ENCODE measurements around the gene ALPK3. TPM values are rescaled to one million over a fixed set of nuclear protein-coding genes. Genes with fewer than 3 reads are reported as not detected.

Gene ALPK3
- total RNA-seq, 1 donor from 2014 or later = 2.5 TPM

- intact Hi-C loops (cut with DNase I) = no loop called here
- H3K27ac ChIP-seq = no peak overlapping the region
- H3K4me1 ChIP-seq = peaks cover 8% of the 10 kb centered on the region
- no peak overlapping the region for H3K4me3 ChIP-seq
- no peaks in the 10 kb centered on the region for H3K27me3 ChIP-seq
- no peaks in the 10 kb centered on the region for H3K9me3 ChIP-seq
- no peak for DNase-seq (ENCODE audit: extremely low spot score in 2 of 2)
- TF ChIP-seq, protein P1, sequence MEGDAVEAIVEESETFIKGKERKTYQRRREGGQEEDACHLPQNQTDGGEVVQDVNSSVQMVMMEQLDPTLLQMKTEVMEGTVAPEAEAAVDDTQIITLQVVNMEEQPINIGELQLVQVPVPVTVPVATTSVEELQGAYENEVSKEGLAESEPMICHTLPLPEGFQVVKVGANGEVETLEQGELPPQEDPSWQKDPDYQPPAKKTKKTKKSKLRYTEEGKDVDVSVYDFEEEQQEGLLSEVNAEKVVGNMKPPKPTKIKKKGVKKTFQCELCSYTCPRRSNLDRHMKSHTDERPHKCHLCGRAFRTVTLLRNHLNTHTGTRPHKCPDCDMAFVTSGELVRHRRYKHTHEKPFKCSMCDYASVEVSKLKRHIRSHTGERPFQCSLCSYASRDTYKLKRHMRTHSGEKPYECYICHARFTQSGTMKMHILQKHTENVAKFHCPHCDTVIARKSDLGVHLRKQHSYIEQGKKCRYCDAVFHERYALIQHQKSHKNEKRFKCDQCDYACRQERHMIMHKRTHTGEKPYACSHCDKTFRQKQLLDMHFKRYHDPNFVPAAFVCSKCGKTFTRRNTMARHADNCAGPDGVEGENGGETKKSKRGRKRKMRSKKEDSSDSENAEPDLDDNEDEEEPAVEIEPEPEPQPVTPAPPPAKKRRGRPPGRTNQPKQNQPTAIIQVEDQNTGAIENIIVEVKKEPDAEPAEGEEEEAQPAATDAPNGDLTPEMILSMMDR (IDR thresholded peaks at IDR 0.05) = no peak
- no peak for TF ChIP-seq POLR2A (IDR thresholded peaks at IDR 0.05)
- no peak for TF ChIP-seq POLR2AphosphoS5 (IDR thresholded peaks at IDR 0.05; ENCODE audit: insufficient read depth in 1 of 2, low read depth in 1 of 2)
- H3K36me3 ChIP-seq = peaks cover 0 to 14% of the 10 kb centered on the region in 2 donors
Measured at GRCh38 chr15:84791763-84792162, 25.4 kb upstream of the ALPK3 start.

DNA sequence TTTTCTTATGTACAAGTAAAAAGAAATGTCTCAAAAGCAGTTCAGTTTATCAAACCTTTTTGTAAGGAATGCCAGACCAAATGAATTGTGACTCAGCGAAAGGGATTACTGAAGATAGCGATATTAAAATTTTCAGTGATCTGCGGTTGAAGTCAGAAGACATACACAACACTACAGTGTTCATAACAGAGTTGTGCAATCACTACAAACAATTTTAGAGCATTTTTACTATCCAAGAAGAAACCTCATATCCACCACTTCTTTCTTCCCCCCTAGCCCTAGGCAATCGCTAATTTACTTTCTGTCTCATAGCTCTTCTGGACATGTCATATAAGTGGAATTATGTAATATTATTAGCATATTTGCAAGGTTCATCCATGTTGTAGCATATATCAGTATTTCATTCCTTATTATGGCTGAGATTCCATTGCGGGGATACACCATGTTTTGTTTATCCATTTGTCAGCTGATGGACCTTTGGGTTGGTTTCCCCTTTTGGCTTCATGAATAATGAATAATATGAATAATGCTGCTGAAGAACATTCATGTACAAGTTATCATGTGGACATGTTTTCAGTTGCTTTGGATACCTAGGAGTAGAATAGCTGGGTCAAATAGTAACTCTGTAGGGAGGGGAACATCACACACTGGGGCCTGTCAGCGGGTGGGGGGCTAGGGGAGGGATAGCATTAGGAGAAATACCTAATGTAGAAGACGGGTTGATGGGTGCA lies 23.6 kb upstream of the ALPK3 start:
- Histone ChIP-seq H3K4me1 (no peaks in the 10 kb centered on the region), H3K27me3 (no peaks in the 10 kb centered on the region), H3K4me3 (no peak overlapping the region), H3K9me3 (no peaks in the 10 kb centered on the region), H3K27ac (no peak overlapping the region), H3K36me3 (peaks cover 0 to 19% of the 10 kb centered on the region in 2 donors)
- no peak for DNase-seq (ENCODE audit: extremely low spot score in 2 of 2)
- TF ChIP-seq, protein P1 (IDR thresholded peaks at IDR 0.05) = no peak
- TF ChIP-seq POLR2A (IDR thresholded peaks at IDR 0.05) (no peak), POLR2AphosphoS5 (IDR thresholded peaks at IDR 0.05; ENCODE audit: insufficient read depth in 1 of 2, low read depth in 1 of 2) (no peak)
- intact Hi-C loops (cut with DNase I) = no loop called here

DNA sequence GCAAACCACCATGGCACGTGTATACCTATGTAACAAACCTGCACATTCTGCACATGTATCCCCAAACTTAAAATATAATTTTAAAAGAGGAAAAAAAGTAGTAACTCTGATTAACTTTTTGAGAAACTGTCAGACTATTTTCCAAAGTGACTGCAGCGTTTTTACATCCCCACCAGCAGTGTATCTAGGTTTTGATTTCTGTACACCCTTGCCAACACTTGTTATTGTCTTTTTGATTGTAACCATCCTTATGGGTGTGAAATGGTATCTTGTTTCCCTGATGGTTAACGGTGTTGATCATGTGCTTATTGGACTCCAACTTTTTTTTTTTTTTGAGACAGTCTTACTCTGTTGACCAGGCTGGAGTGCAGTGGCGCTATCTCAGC lies 23.0 kb upstream of the ALPK3 start:
- peaks cover 0 to 25% of the 10 kb centered on the region in 2 donors for H3K36me3 ChIP-seq
- no peaks in the 10 kb centered on the region for H3K27me3 ChIP-seq
- TF ChIP-seq, protein P1 (IDR thresholded peaks at IDR 0.05) = no peak
- TF ChIP-seq POLR2A (IDR thresholded peaks at IDR 0.05) = no peak
- no peak for TF ChIP-seq POLR2AphosphoS5 (IDR thresholded peaks at IDR 0.05; ENCODE audit: insufficient read depth in 1 of 2, low read depth in 1 of 2)
- H3K4me1 ChIP-seq = no peaks in the 10 kb centered on the region
- intact Hi-C loops (cut with DNase I) = no loop called here
- H3K27ac ChIP-seq = no peak overlapping the region
- no peak overlapping the region for H3K4me3 ChIP-seq
- no peaks in the 10 kb centered on the region for H3K9me3 ChIP-seq
- no peak for DNase-seq (ENCODE audit: extremely low spot score in 2 of 2)

- H3K27ac ChIP-seq = no peak overlapping the region
- intact Hi-C loops (cut with DNase I) = no loop called here
- no peak overlapping the region for H3K4me3 ChIP-seq
- H3K36me3 ChIP-seq = peaks cover 0 to 35% of the 10 kb centered on the region in 2 donors
- no peak for DNase-seq (ENCODE audit: extremely low spot score in 2 of 2)
- no peaks in the 10 kb centered on the region for H3K9me3 ChIP-seq
- H3K4me1 ChIP-seq = no peaks in the 10 kb centered on the region
- TF ChIP-seq POLR2AphosphoS5 (IDR thresholded peaks at IDR 0.05; ENCODE audit: insufficient read depth in 1 of 2, low read depth in 1 of 2) (no peak), POLR2A (IDR thresholded peaks at IDR 0.05) (no peak)
- TF ChIP-seq, protein P1 (IDR thresholded peaks at IDR 0.05) = no peak
- no peaks in the 10 kb centered on the region for H3K27me3 ChIP-seq
Measured at GRCh38 chr15:84795186-84795585, 22.0 kb upstream of the ALPK3 start.

DNA sequence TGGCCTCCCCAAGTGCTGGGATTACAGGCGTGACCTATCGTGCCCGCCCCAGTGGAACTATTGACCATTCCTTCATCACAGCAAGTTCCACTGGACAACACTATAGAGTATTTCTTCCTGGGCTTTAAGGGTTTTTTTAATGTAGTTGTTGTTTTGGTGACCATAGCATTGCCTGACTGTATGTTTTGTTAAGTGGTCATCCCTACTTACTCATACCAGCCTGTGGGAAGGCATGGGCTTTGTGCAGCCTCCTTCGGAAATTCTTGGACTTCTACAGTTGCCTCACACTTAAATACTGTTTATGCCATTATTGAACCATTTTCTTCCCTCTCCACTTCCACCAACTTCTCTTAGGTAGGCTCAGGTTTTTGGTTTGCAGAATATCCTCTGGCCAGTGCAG lies 19.9 kb upstream of the ALPK3 start:
- no peak for DNase-seq (ENCODE audit: extremely low spot score in 2 of 2)
- TF ChIP-seq, protein P1 (IDR thresholded peaks at IDR 0.05) = no peak
- TF ChIP-seq POLR2A (IDR thresholded peaks at IDR 0.05) (no peak), POLR2AphosphoS5 (IDR thresholded peaks at IDR 0.05; ENCODE audit: insufficient read depth in 1 of 2, low read depth in 1 of 2) (no peak)
- intact Hi-C loops (cut with DNase I) = no loop called here
- Histone ChIP-seq H3K9me3 (no peaks in the 10 kb centered on the region), H3K27ac (no peak overlapping the region), H3K36me3 (peaks cover 5 to 54% of the 10 kb centered on the region in 2 donors), H3K4me3 (no peak overlapping the region), H3K27me3 (no peaks in the 10 kb centered on the region), H3K4me1 (no peaks in the 10 kb centered on the region)
